Measurements from ENCODE around the gene NOD2.

NOD2 gene

GRCh38 chr16:50702725-50703124 lies 9.3 kb downstream of the NOD2 start:
- DNase-seq (ENCODE audit: low spot score in 2 of 2) (no peak), ATAC-seq (replicated peaks; ENCODE audit: extremely low read depth, poor library complexity, severe bottlenecking) (peak; percentile 47)
- Mint-ChIP-seq H3K27ac (ENCODE audit: low read depth) (no peak overlapping the region), H3K4me1 (peaks cover 30% of the 10 kb centered on the region), H3K9me3 (peaks cover 6% of the 10 kb centered on the region), H3K27me3 (no peaks in the 10 kb centered on the region), H3K36me3 (ENCODE audit: insufficient read depth) (peaks cover 7% of the 10 kb centered on the region), H3K4me3 (no peak overlapping the region)

GRCh38 chr16:50704245-50704644 lies 10.8 kb downstream of the NOD2 start:
- DNase-seq (ENCODE audit: low spot score in 2 of 2) (no peak), ATAC-seq (replicated peaks; ENCODE audit: extremely low read depth, poor library complexity, severe bottlenecking) (no peak)
- no peak overlapping the region for H3K4me3 Mint-ChIP-seq
- peaks cover 6% of the 10 kb centered on the region for H3K9me3 Mint-ChIP-seq
- no peaks in the 10 kb centered on the region for H3K27me3 Mint-ChIP-seq
- H3K36me3 Mint-ChIP-seq (ENCODE audit: insufficient read depth): peaks cover 5% of the 10 kb centered on the region
- H3K27ac Mint-ChIP-seq (ENCODE audit: low read depth): no peak overlapping the region
- peaks cover 23% of the 10 kb centered on the region for H3K4me1 Mint-ChIP-seq

DNA sequence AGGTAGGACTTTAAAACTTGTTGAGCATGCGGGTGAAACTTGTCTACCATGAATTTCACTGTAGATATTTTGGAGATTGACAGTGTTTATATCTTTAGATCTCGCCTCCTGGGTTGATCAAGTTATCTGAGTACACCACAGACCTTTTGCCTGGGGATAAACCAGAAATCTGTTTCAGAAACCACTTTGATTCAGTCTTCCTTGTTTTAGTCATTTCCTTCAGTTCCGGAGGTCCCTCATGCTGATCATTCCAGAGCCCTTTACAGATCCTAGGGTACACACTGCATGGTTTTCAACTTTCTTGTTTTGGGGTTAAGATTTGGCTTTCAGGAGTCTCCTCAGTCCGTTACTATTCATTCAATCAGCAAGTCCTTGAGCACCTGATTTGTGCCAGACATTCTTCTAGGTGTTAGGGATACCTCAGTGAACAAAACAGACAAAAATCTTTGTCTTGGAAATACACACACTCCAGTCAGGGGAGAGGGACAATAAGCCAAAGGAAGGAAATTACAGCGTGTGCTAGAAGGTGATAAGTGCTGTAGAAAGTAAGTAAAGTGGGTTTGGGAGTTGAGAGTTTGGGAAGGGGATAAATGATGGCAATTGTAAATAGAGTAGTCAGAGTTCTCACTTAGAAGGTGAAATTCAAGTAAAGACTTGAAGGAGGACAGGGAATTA lies 12.2 kb downstream of the NOD2 start:
- Mint-ChIP-seq H3K4me3 (no peak overlapping the region), H3K9me3 (peaks cover 6% of the 10 kb centered on the region), H3K36me3 (ENCODE audit: insufficient read depth) (peaks cover 5% of the 10 kb centered on the region), H3K27me3 (no peaks in the 10 kb centered on the region), H3K4me1 (peaks cover 16% of the 10 kb centered on the region), H3K27ac (ENCODE audit: low read depth) (peak overlapping the region; percentile 64)
- DNase-seq (ENCODE audit: low spot score in 2 of 2) (no peak), ATAC-seq (replicated peaks; ENCODE audit: extremely low read depth, poor library complexity, severe bottlenecking) (no peak)

DNA sequence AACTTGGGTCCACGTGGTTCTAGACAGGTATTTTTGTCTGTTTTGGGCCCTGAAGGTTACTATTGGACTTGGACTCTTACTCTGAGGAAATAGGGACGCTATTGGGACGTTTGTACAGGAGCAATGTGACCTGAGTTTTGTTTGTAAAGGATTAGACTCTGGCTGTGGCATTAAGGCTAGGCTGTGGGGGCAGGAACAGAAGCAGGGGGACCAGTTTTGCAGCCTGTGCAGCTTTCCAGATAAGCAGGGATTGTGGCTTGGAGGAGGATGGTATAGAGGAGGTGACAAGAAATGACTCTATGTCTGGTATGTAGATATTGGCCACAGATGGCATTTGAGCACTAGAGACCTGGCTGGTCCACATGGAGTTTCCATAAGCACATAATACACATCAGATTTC lies 12.8 kb downstream of the NOD2 start:
- H3K27me3 Mint-ChIP-seq: no peaks in the 10 kb centered on the region
- DNase-seq (ENCODE audit: low spot score in 2 of 2): no peak
- ATAC-seq (replicated peaks; ENCODE audit: extremely low read depth, poor library complexity, severe bottlenecking): no peak
- H3K27ac Mint-ChIP-seq (ENCODE audit: low read depth): no peak overlapping the region
- H3K9me3 Mint-ChIP-seq: peaks cover 6% of the 10 kb centered on the region
- H3K4me3 Mint-ChIP-seq: no peak overlapping the region
- H3K36me3 Mint-ChIP-seq (ENCODE audit: insufficient read depth): peaks cover 2% of the 10 kb centered on the region
- H3K4me1 Mint-ChIP-seq: peaks cover 16% of the 10 kb centered on the region

GRCh38 chr16:50708373-50709060 lies 15.1 kb downstream of the NOD2 start:
- DNase-seq (ENCODE audit: low spot score in 2 of 2) (no peak), ATAC-seq (replicated peaks; ENCODE audit: extremely low read depth, poor library complexity, severe bottlenecking) (peak; percentile 28)
- Mint-ChIP-seq H3K9me3 (peaks cover 6% of the 10 kb centered on the region), H3K27me3 (no peaks in the 10 kb centered on the region), H3K27ac (ENCODE audit: low read depth) (peak overlapping the region; percentile 27), H3K4me3 (no peak overlapping the region), H3K4me1 (peaks cover 16% of the 10 kb centered on the region), H3K36me3 (ENCODE audit: insufficient read depth) (peaks cover 7% of the 10 kb centered on the region)

DNA sequence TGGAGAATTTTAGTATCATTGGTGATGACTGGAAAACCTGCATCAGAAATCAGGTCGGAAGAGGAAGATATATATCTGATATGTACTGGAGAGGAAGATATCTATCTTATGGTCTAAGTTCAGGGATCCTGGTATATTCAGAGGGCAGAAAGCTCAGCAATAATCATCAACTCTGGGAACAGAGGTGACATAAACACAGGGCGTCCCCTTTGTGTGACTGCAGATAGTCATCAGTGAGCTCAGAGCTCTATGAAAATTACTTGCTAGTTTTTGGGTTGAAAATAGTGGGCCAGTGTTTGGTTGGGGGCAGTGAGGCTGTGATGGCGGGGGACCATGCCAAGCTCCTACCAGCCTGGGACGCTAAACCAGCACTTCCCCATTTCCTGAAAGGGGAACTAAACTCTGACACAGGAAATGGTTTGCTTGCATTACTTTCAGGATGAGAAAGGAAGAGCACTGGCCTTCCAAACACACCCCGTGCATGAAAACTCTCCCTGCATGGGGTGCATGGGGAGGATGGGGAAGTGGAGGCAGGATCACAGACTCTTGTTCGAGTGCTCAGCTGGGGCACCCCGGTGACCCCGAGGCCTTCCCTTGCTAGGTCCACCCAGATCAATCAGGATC lies 15.8 kb downstream of the NOD2 start:
- ATAC-seq (replicated peaks; ENCODE audit: extremely low read depth, poor library complexity, severe bottlenecking): no peak
- Mint-ChIP-seq H3K27me3 (no peaks in the 10 kb centered on the region), H3K4me1 (peaks cover 16% of the 10 kb centered on the region), H3K27ac (ENCODE audit: low read depth) (peak overlapping the region; percentile 27), H3K9me3 (peaks cover 6% of the 10 kb centered on the region), H3K36me3 (ENCODE audit: insufficient read depth) (peaks cover 7% of the 10 kb centered on the region), H3K4me3 (no peak overlapping the region)
- no peak for DNase-seq (ENCODE audit: low spot score in 2 of 2)

DNA sequence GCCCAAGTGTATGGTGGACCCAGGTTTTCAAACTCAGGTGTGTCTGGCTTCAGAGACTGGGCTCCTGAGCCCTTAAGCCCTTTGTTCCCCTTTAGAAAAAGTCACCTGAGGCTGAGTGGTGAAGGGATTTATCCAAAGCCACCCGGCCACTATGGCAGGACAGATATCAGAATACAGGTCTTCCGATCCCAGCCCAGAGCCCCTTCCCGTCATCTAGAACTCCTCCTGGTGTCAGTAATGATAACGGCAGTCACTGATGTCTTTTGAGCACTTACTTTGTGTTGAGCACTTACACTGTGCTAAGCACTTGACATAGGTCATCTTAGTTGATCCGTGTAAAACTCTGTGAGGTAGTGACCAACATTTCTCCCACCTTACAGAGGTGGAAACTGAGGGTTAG lies 16.6 kb downstream of the NOD2 start:
- no peak overlapping the region for H3K4me3 Mint-ChIP-seq
- ATAC-seq (replicated peaks; ENCODE audit: extremely low read depth, poor library complexity, severe bottlenecking): no peak
- H3K4me1 Mint-ChIP-seq: peaks cover 16% of the 10 kb centered on the region
- H3K27me3 Mint-ChIP-seq: no peaks in the 10 kb centered on the region
- peaks cover 2% of the 10 kb centered on the region for H3K9me3 Mint-ChIP-seq
- H3K36me3 Mint-ChIP-seq (ENCODE audit: insufficient read depth): peaks cover 7% of the 10 kb centered on the region
- H3K27ac Mint-ChIP-seq (ENCODE audit: low read depth): no peak overlapping the region
- DNase-seq (ENCODE audit: low spot score in 2 of 2): no peak

DNA sequence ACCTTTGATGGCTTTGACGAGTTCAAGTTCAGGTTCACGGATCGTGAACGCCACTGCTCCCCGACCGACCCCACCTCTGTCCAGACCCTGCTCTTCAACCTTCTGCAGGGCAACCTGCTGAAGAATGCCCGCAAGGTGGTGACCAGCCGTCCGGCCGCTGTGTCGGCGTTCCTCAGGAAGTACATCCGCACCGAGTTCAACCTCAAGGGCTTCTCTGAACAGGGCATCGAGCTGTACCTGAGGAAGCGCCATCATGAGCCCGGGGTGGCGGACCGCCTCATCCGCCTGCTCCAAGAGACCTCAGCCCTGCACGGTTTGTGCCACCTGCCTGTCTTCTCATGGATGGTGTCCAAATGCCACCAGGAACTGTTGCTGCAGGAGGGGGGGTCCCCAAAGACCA lies 17.6 kb downstream of the NOD2 start:
- H3K4me3 Mint-ChIP-seq: no peak overlapping the region
- H3K36me3 Mint-ChIP-seq (ENCODE audit: insufficient read depth): peaks cover 10% of the 10 kb centered on the region
- H3K9me3 Mint-ChIP-seq: no peaks in the 10 kb centered on the region
- ATAC-seq (replicated peaks; ENCODE audit: extremely low read depth, poor library complexity, severe bottlenecking) (no peak), DNase-seq (ENCODE audit: low spot score in 2 of 2) (no peak)
- no peaks in the 10 kb centered on the region for H3K27me3 Mint-ChIP-seq
- no peak overlapping the region for H3K27ac Mint-ChIP-seq (ENCODE audit: low read depth)
- H3K4me1 Mint-ChIP-seq: peaks cover 16% of the 10 kb centered on the region

DNA sequence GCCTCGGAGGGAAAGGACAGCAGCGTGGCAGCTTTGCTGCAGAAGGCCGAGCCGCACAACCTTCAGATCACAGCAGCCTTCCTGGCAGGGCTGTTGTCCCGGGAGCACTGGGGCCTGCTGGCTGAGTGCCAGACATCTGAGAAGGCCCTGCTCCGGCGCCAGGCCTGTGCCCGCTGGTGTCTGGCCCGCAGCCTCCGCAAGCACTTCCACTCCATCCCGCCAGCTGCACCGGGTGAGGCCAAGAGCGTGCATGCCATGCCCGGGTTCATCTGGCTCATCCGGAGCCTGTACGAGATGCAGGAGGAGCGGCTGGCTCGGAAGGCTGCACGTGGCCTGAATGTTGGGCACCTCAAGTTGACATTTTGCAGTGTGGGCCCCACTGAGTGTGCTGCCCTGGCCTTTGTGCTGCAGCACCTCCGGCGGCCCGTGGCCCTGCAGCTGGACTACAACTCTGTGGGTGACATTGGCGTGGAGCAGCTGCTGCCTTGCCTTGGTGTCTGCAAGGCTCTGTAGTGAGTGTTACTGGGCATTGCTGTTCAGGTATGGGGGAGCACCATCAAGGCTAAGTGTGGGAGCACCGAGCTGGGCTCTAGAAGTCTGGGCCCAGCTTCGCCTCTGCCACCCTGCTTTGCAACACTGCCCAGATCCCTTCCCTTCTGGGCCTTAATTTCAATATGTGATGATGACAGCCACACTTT lies 18.6 kb downstream of the NOD2 start:
- no peak for ATAC-seq (replicated peaks; ENCODE audit: extremely low read depth, poor library complexity, severe bottlenecking)
- H3K27me3 Mint-ChIP-seq: no peaks in the 10 kb centered on the region
- no peak for DNase-seq (ENCODE audit: low spot score in 2 of 2)
- H3K27ac Mint-ChIP-seq (ENCODE audit: low read depth): no peak overlapping the region
- H3K36me3 Mint-ChIP-seq (ENCODE audit: insufficient read depth): peaks cover 10% of the 10 kb centered on the region
- H3K4me1 Mint-ChIP-seq: peaks cover 14% of the 10 kb centered on the region
- no peaks in the 10 kb centered on the region for H3K9me3 Mint-ChIP-seq
- H3K4me3 Mint-ChIP-seq: no peak overlapping the region

DNA sequence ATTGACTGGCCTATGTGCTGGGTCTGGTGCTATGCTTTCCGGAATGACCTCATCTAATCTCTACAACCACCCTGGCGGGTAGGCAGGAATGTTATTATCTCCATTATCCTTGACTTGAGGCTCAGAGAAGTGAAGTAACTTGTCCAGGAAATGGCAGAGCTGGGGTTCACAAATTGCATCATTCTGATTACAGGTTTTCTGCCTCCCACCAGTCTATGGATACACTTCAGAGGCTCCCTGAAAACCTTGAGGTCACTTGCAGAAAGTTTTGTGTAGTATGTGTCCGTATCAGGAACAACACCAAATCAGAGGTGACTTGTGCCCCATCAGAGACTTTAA lies 19.1 kb downstream of the NOD2 start:
- Mint-ChIP-seq H3K9me3 (no peaks in the 10 kb centered on the region), H3K4me3 (no peak overlapping the region), H3K4me1 (peaks cover 14% of the 10 kb centered on the region), H3K36me3 (ENCODE audit: insufficient read depth) (peaks cover 8% of the 10 kb centered on the region), H3K27me3 (no peaks in the 10 kb centered on the region), H3K27ac (ENCODE audit: low read depth) (no peak overlapping the region)
- ATAC-seq (replicated peaks; ENCODE audit: extremely low read depth, poor library complexity, severe bottlenecking) (no peak), DNase-seq (ENCODE audit: low spot score in 2 of 2) (no peak)

GRCh38 chr16:50712956-50713355 lies 19.6 kb downstream of the NOD2 start:
- Mint-ChIP-seq H3K9me3 (no peaks in the 10 kb centered on the region), H3K36me3 (ENCODE audit: insufficient read depth) (peaks cover 8% of the 10 kb centered on the region), H3K27me3 (no peaks in the 10 kb centered on the region), H3K4me3 (no peak overlapping the region), H3K4me1 (peaks cover 15% of the 10 kb centered on the region), H3K27ac (ENCODE audit: low read depth) (no peak overlapping the region)
- no peak for ATAC-seq (replicated peaks; ENCODE audit: extremely low read depth, poor library complexity, severe bottlenecking)
- DNase-seq (ENCODE audit: low spot score in 2 of 2): no peak

DNA sequence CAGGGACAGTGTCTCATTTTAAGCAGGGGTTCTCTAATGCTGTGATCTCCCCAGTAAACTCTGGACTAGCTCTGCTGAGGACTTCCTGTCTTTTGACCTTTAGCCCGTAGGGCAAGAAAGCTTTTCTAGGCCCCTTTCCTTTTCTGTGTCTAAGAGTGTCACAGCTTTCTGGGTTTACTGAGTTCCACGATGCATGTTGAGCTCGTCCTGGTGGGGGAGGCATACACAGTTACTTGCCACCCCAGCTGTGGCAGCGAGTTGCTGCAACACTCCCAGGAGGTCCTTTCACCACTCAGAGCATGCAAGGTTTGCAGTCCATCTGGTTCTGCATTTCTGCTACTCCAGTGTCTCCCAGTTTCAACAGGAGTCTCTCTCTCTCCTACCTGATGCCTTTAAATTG lies 23.7 kb downstream of the NOD2 start:
- Mint-ChIP-seq H3K27ac (ENCODE audit: low read depth) (peak overlapping the region; percentile 13), H3K4me1 (peaks cover 22% of the 10 kb centered on the region)
- ATAC-seq (replicated peaks; ENCODE audit: extremely low read depth, poor library complexity, severe bottlenecking): no peak

More for the DNA sequence above, 23.7 kb downstream of the NOD2 start:
- Mint-ChIP-seq H3K36me3 (ENCODE audit: insufficient read depth) (peaks cover 11% of the 10 kb centered on the region), H3K4me3 (no peak overlapping the region), H3K27me3 (no peaks in the 10 kb centered on the region), H3K9me3 (no peaks in the 10 kb centered on the region)
- no peak for DNase-seq (ENCODE audit: low spot score in 2 of 2)
